Endothelial cell of umbilical vein (primary cell): Measurements from ENCODE around the gene MTMR3. TPM values are rescaled to one million over a fixed set of nuclear protein-coding genes. Genes with fewer than 3 reads are reported as not detected.

Experiments used
- BruUV-seq: library from RNA; stranded (reverse); fragments of 400-500 nt; replicated peaks from 2 replicates; lab custom pipeline; 2021; lab: Mats Ljungman, UMichigan
- CTCF ChIA-PET: fragments of 300-600, 350-600 bp; sonication (Branson Sonifier 250); formaldehyde crosslinking; loops from one replicate; lab custom pipeline; 2021; ENCODE audit warnings: antibody characterized with exemption, inconsistent platforms; lab: Charles Lee
- POLR2A ChIA-PET: fragments of 300-600, 350-600 bp; sonication (Branson Sonifier 250); formaldehyde crosslinking; loops from one replicate; lab custom pipeline; 2021; ENCODE audit warnings: antibody characterized with exemption, inconsistent platforms; lab: Charles Lee
- DNase-seq: peaks from one replicate; pipeline ENCODE4 v3.0.0-alpha.2; 2011; ENCODE audit warnings: low read depth, low spot score
- FAIRE-seq: peaks from 2 replicates; lab custom pipeline; 2011; peaks lifted over from hg19 to GRCh38; lab: Jason Lieb, UNC
- H2AFZ ChIP-seq: 2 replicates; pipeline ENCODE4 v1.6.0; 2012; ENCODE audit warnings: low read depth, low read length, control low read depth, inconsistent platforms
- H3K27ac ChIP-seq: 2 replicates; pipeline ENCODE4 v1.5.1; 2011; ENCODE audit warnings: low read depth, mild to moderate bottlenecking, control low read depth, low read length, moderate library complexity; ENCODE audit not compliant: insufficient read depth
- H3K27me3 ChIP-seq, 2 experiments: 2 replicates each; pipeline versions ENCODE4 v1.6.0 to v1.6.1; 2011; ENCODE audit warnings: low read length in 2 of 2, mixed read lengths in 1 of 2; ENCODE audit not compliant: control insufficient read depth in 2 of 2, insufficient read depth in 2 of 2
- H3K36me3 ChIP-seq, 2 experiments: 2 replicates in 1 of 2; 3 replicates in 1 of 2; pipeline ENCODE4 v1.5.1; 2011; ENCODE audit warnings: low read length in 2 of 2, mild to moderate bottlenecking in 1 of 2, moderate library complexity in 1 of 2; ENCODE audit not compliant: control insufficient read depth in 2 of 2, insufficient read depth in 2 of 2; ENCODE audit errors: extremely low read depth in 1 of 2
- H3K4me1 ChIP-seq: 3 replicates; pipeline ENCODE4 v1.5.1; 2011; ENCODE audit warnings: mild to moderate bottlenecking, low read length; ENCODE audit not compliant: control insufficient read depth, insufficient read depth; ENCODE audit errors: extremely low read depth
- H3K4me2 ChIP-seq: 2 replicates; pipeline ENCODE4 v1.6.1; 2011; ENCODE audit warnings: low read length, control low read depth, mixed read lengths; ENCODE audit not compliant: insufficient read depth
- H3K4me3 ChIP-seq, 3 experiments: fragments of 200-600 bp in 1 of 3; sonication (generic), shearing (Covaris generic) in 1 of 3; replicated peaks in 1 of 3; 2 replicates each; pipeline ENCODE4 v1.5.1; 2011 to 2016; ENCODE audit warnings: control low read depth in 3 of 3, low read length in 3 of 3, mild to moderate bottlenecking in 2 of 3, inconsistent platforms in 1 of 3, low read depth in 1 of 3, moderate library complexity in 1 of 3; ENCODE audit not compliant: insufficient read depth in 1 of 3
- H3K79me2 ChIP-seq: 2 replicates; pipeline ENCODE4 v1.6.0; 2012; ENCODE audit warnings: low read length, inconsistent platforms; ENCODE audit not compliant: control insufficient read depth, insufficient read depth
- H3K9ac ChIP-seq: replicated peaks from 2 replicates; pipeline ENCODE3; 2011; ENCODE audit warnings: low read length, control low read depth; ENCODE audit not compliant: insufficient read depth; ENCODE audit errors: extremely low read depth
- H3K9me1 ChIP-seq: replicated peaks from 3 replicates; pipeline ENCODE4 v1.6.0; 2011; ENCODE audit warnings: mild to moderate bottlenecking, low read length; ENCODE audit not compliant: control insufficient read depth, insufficient read depth; ENCODE audit errors: extremely low read depth
- H3K9me3 ChIP-seq: replicated peaks from 2 replicates; pipeline ENCODE4 v1.5.1; 2012; ENCODE audit warnings: low read length, inconsistent platforms; ENCODE audit not compliant: control insufficient read depth, insufficient read depth
- H4K20me1 ChIP-seq: replicated peaks from 2 replicates; pipeline ENCODE3; 2011; ENCODE audit warnings: mild to moderate bottlenecking, low read length; ENCODE audit not compliant: control insufficient read depth, insufficient read depth; ENCODE audit errors: extremely low read depth
- EZH2 ChIP-seq: IDR thresholded peaks from 2 replicates; pipeline ENCODE4 v1.6.1; 2012; ENCODE audit warnings: borderline replicate concordance, low read depth, mild to moderate bottlenecking, moderate library complexity, low read length, inconsistent platforms; ENCODE audit not compliant: severe bottlenecking
- FOS ChIP-seq: IDR thresholded peaks from 2 replicates; pipeline ENCODE4 v1.6.1; 2011; ENCODE audit warnings: mild to moderate bottlenecking, low read length, moderate library complexity, borderline replicate concordance; ENCODE audit not compliant: insufficient read depth
- GATA2 ChIP-seq: IDR thresholded peaks from 2 replicates; pipeline ENCODE4 v1.7.0; 2011; ENCODE audit warnings: low read depth, mild to moderate bottlenecking, moderate library complexity, mixed read lengths, low read length; ENCODE audit not compliant: insufficient read length, insufficient read depth
- JUN ChIP-seq: IDR thresholded peaks from 2 replicates; pipeline ENCODE4 v1.6.1; 2011; ENCODE audit warnings: borderline replicate concordance, low read depth; ENCODE audit not compliant: insufficient read length, insufficient read depth
- MYC ChIP-seq: IDR thresholded peaks from one replicate; pipeline ENCODE4 v1.6.1; 2011; ENCODE audit warnings: mild to moderate bottlenecking, low read depth, low read length
- POLR2A ChIP-seq: IDR thresholded peaks from 2 replicates; pipeline ENCODE4 v1.6.1; 2012; ENCODE audit warnings: low read depth, mild to moderate bottlenecking, control low read depth, low read length
- POLR2AphosphoS5 ChIP-seq: IDR thresholded peaks from 2 replicates; pipeline ENCODE4 v1.6.1; 2012; ENCODE audit warnings: low read depth, mild to moderate bottlenecking, control low read depth, low read length, moderate library complexity; ENCODE audit not compliant: insufficient read depth
- dilution Hi-C: fragments of 300-500 bp; cut with MboI; formaldehyde crosslinking; loops from one replicate; pipeline ENCODE4 v1.15.0; 2019; ENCODE audit warnings: low sequenced_read_pairs; ENCODE audit not compliant: extremely low pct_ligation_motif_present
- intact Hi-C: fragments of 100-400 bp; cut with micrococcal nuclease; formaldehyde crosslinking; loops from one replicate; pipeline ENCODE4 v1.10.0; 2022
- polyA plus RNA-seq, 4 experiments: library from polyadenylated mRNA; depleted of rRNA in 3 of 4; stranded (reverse) in 3 of 4; unstranded in 1 of 4; fragments of >200 nt; gene quantifications; 2 replicates each; pipeline versions ENCODE4 v1.2.1 to v1.2.3, GENCODE V29; 2011 to 2012; ENCODE audit warnings: missing spikeins in 1 of 4
- total RNA-seq: library from RNA; stranded (reverse); gene quantifications from 2 replicates; pipeline ENCODE4 v1.2.3, GENCODE V29; 2021
- TF ChIP-seq, protein P1 (sequence below): IDR thresholded peaks from 2 replicates; pipeline ENCODE4 v1.6.1; 2011; ENCODE audit not compliant: insufficient read depth, insufficient read length
- TF ChIP-seq, protein P2 (sequence below), 2 donors: IDR thresholded peaks; 1 replicate in 1 of 2; 2 replicates in 1 of 2; pipeline ENCODE4 v1.5.1; 2011; ENCODE audit warnings: low read length in 2 of 2, mild to moderate bottlenecking in 2 of 2, moderate library complexity in 2 of 2, control low read depth in 1 of 2, inconsistent platforms in 1 of 2, low read depth in 1 of 2; ENCODE audit not compliant: insufficient read depth in 1 of 2; ENCODE audit errors: extremely low read depth in 1 of 2

Gene MTMR3
- total and polyA plus RNA-seq, 2 donors (not counting 3 experiments of a cell fraction or from before 2014, with no cell fraction given), result 30.1 to 36.5 TPM

GRCh38 chr22:29979777-29980321, 96.9 kb downstream of the MTMR3 start:
- Histone ChIP-seq H3K36me3 (peaks cover 0 to 3% of the 10 kb centered on the region in 2 experiments), H3K4me2 (no peak overlapping the region), H3K4me3 (no peak overlapping the region), H3K4me1 (peaks cover 9% of the 10 kb centered on the region), H3K79me2 (no peaks in the 10 kb centered on the region), H2AFZ (no peak overlapping the region), H3K27me3 (no peaks in the 10 kb centered on the region), H4K20me1 (no peaks in the 10 kb centered on the region), H3K9ac (no peak overlapping the region), H3K9me3 (no peaks in the 10 kb centered on the region), H3K27ac (no peak overlapping the region), H3K9me1 (no peaks in the 10 kb centered on the region)
- CTCF ChIA-PET, result interaction anchor here (0.9 to 4.3 kb wide), 2 partner anchors 25 to 68 kb away, joined by 3 to 20 read pairs; no protein-coding TSS in a partner anchor
- TF ChIP-seq JUN, result no peak
- TF ChIP-seq EZH2, result no peak
- TF ChIP-seq, protein P1, sequence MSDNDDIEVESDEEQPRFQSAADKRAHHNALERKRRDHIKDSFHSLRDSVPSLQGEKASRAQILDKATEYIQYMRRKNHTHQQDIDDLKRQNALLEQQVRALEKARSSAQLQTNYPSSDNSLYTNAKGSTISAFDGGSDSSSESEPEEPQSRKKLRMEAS, result no peak
- TF ChIP-seq POLR2A, result no peak
- TF ChIP-seq POLR2AphosphoS5, result no peak
- TF ChIP-seq GATA2, result no peak
- no peak for TF ChIP-seq MYC
- no peak for TF ChIP-seq FOS
- TF ChIP-seq, protein P2, sequence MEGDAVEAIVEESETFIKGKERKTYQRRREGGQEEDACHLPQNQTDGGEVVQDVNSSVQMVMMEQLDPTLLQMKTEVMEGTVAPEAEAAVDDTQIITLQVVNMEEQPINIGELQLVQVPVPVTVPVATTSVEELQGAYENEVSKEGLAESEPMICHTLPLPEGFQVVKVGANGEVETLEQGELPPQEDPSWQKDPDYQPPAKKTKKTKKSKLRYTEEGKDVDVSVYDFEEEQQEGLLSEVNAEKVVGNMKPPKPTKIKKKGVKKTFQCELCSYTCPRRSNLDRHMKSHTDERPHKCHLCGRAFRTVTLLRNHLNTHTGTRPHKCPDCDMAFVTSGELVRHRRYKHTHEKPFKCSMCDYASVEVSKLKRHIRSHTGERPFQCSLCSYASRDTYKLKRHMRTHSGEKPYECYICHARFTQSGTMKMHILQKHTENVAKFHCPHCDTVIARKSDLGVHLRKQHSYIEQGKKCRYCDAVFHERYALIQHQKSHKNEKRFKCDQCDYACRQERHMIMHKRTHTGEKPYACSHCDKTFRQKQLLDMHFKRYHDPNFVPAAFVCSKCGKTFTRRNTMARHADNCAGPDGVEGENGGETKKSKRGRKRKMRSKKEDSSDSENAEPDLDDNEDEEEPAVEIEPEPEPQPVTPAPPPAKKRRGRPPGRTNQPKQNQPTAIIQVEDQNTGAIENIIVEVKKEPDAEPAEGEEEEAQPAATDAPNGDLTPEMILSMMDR (IDR thresholded peaks at IDR 0.05; ENCODE audit: extremely low read depth in 1 of 2, insufficient read depth in 1 of 2, low read depth in 1 of 2, low read length in 2 of 2), result no peak
- intact Hi-C loops (loop anchor here (10.0 kb wide), 1 partner anchor 95 kb away; the partner anchor contains the start of gene MTMR3), dilution Hi-C loops (no loop called here)
- no TSS peak for BruUV-seq
- POLR2A ChIA-PET, result interaction anchor here (0.7 kb wide), 1 partner anchor 28 kb away, joined by 3 read pairs; no protein-coding TSS in a partner anchor
- FAIRE-seq, result no peak
- DNase-seq, result no peak
